MM.1S (cell line): Measurements from ENCODE around the gene ARID5A.

ENCODE experiments used
- DNase-seq: peaks from one replicate; pipeline ENCODE4 v3.0.0-alpha.2; 2015
- H2AFZ ChIP-seq: fragments of 300-600 bp; sonication (generic); 2 replicates; pipeline ENCODE4 v1.6.0; 2016; ENCODE audit warnings: antibody characterized with exemption, low read length
- H3F3A ChIP-seq: fragments of 300-600 bp; sonication (generic); 2 replicates; pipeline ENCODE4 v1.6.1; 2016; ENCODE audit warnings: mild to moderate bottlenecking, antibody characterized with exemption, low read length, moderate library complexity, mixed read lengths; ENCODE audit not compliant: insufficient read depth
- H3K27ac ChIP-seq: fragments of 300-600 bp; sonication (generic); 2 replicates; pipeline ENCODE4 v1.5.1; 2016; ENCODE audit warnings: mild to moderate bottlenecking, low read length
- H3K27me3 ChIP-seq: fragments of 300-600 bp; sonication (generic); replicated peaks from 2 replicates; pipeline ENCODE4 v1.6.0; 2016; ENCODE audit warnings: low read length; ENCODE audit not compliant: insufficient read depth
- H3K36me3 ChIP-seq: fragments of 300-600 bp; sonication (generic); replicated peaks from 2 replicates; pipeline ENCODE4 v1.6.1; 2016; ENCODE audit warnings: mild to moderate bottlenecking, low read length, mixed read lengths; ENCODE audit not compliant: insufficient read depth
- H3K4me1 ChIP-seq: fragments of 300-600 bp; sonication (generic); 2 replicates; pipeline ENCODE4 v1.6.1; 2016; ENCODE audit warnings: low read length, mixed read lengths
- H3K4me2 ChIP-seq: fragments of 300-600 bp; sonication (generic); 2 replicates; pipeline ENCODE4 v1.6.0; 2016; ENCODE audit warnings: low read depth, low read length
- H3K4me3 ChIP-seq: fragments of 300-600 bp; sonication (generic); 2 replicates; pipeline ENCODE4 v1.5.1; 2016; ENCODE audit warnings: low read length, mixed read lengths
- H3K79me2 ChIP-seq: fragments of 300-600 bp; sonication (generic); 2 replicates; pipeline ENCODE4 v1.6.1; 2016; ENCODE audit warnings: mixed run types, low read length, mixed read lengths
- H3K9ac ChIP-seq: fragments of 300-600 bp; sonication (generic); 2 replicates; pipeline ENCODE4 v1.6.1; 2016; ENCODE audit warnings: low read length, mixed read lengths
- H3K9me2 ChIP-seq: fragments of 300-600 bp; sonication (generic); replicated peaks from 2 replicates; pipeline ENCODE4 v1.6.1; 2016; ENCODE audit warnings: mild to moderate bottlenecking, low read length, mixed read lengths; ENCODE audit not compliant: insufficient read depth
- H3K9me3 ChIP-seq: fragments of 300-600 bp; sonication (generic); replicated peaks from 2 replicates; pipeline ENCODE4 v1.6.1; 2016; ENCODE audit warnings: mild to moderate bottlenecking, low read length, mixed read lengths; ENCODE audit not compliant: insufficient read depth
- H4K20me1 ChIP-seq: fragments of 300-600 bp; sonication (generic); 2 replicates; pipeline ENCODE4 v1.6.1; 2016; ENCODE audit warnings: mild to moderate bottlenecking, low read length, moderate library complexity, mixed read lengths; ENCODE audit not compliant: insufficient read depth
- CTCF ChIP-seq: fragments of 300-600 bp; sonication (generic); IDR thresholded peaks from 2 replicates; pipeline ENCODE4 v1.5.1; 2016; ENCODE audit warnings: antibody characterized with exemption, low read length, mixed read lengths
- EZH2 ChIP-seq: fragments of 300-600 bp; sonication (generic); optimal IDR thresholded peaks from 2 replicates; pipeline ENCODE3; 2017; ENCODE audit warnings: low read depth, mild to moderate bottlenecking, antibody characterized with exemption, low read length, mixed read lengths
- EZH2phosphoT487 ChIP-seq: fragments of 300-600 bp; sonication (generic); IDR thresholded peaks from 2 replicates; pipeline ENCODE4 v1.6.1; 2018; ENCODE audit warnings: antibody characterized with exemption, low read length

Gene ARID5A

GRCh38 chr2:96523659-96524481 is 12.7 kb upstream of the ARID5A start:
- no peak overlapping the region for H3K27ac ChIP-seq
- H3K36me3 ChIP-seq = no peaks in the 10 kb centered on the region
- no peaks in the 10 kb centered on the region for H3K9me3 ChIP-seq
- H3K4me2 ChIP-seq = no peak overlapping the region
- no peaks in the 10 kb centered on the region for H3K27me3 ChIP-seq
- peaks cover 34% of the 10 kb centered on the region for H3F3A ChIP-seq
- no peaks in the 10 kb centered on the region for H3K9me2 ChIP-seq
- H2AFZ ChIP-seq = no peak overlapping the region
- no peak for DNase-seq
- peaks cover 50% of the 10 kb centered on the region for H3K4me1 ChIP-seq
- no peaks in the 10 kb centered on the region for H4K20me1 ChIP-seq
- H3K79me2 ChIP-seq = no peaks in the 10 kb centered on the region
- no peak overlapping the region for H3K4me3 ChIP-seq
- H3K9ac ChIP-seq = no peak overlapping the region
- TF ChIP-seq EZH2 (no peak), CTCF (no peak), EZH2phosphoT487 (no peak)

- Histone ChIP-seq H2AFZ (no peak overlapping the region), H3K27ac (peak overlapping the region; percentile 100; the same call in 1 of the 2 replicates), H3K79me2 (no peaks in the 10 kb centered on the region), H3K9me3 (no peaks in the 10 kb centered on the region), H4K20me1 (no peaks in the 10 kb centered on the region), H3K9me2 (no peaks in the 10 kb centered on the region), H3K4me3 (no peak overlapping the region), H3K36me3 (no peaks in the 10 kb centered on the region), H3K9ac (no peak overlapping the region), H3K4me1 (peaks cover 56% of the 10 kb centered on the region), H3K27me3 (no peaks in the 10 kb centered on the region), H3F3A (peaks cover 40% of the 10 kb centered on the region), H3K4me2 (no peak overlapping the region)
- no peak for DNase-seq
- no peak for TF ChIP-seq EZH2
- TF ChIP-seq EZH2phosphoT487 = no peak
- no peak for TF ChIP-seq CTCF
Observed at GRCh38 chr2:96524482-96525210, 11.9 kb upstream of the ARID5A start.

- no peaks in the 10 kb centered on the region for H3K79me2 ChIP-seq
- H3F3A ChIP-seq = peaks cover 45% of the 10 kb centered on the region
- no peak overlapping the region for H3K9ac ChIP-seq
- TF ChIP-seq CTCF (no peak), EZH2 (no peak), EZH2phosphoT487 (no peak)
- no peak overlapping the region for H2AFZ ChIP-seq
- DNase-seq = no peak
- peaks cover 56% of the 10 kb centered on the region for H3K4me1 ChIP-seq
- no peaks in the 10 kb centered on the region for H3K9me3 ChIP-seq
- peak overlapping the region; percentile 100; the same call in 1 of the 2 replicates for H3K27ac ChIP-seq
- no peak overlapping the region; the same call in 1 of the 2 replicates for H3K4me2 ChIP-seq
- no peaks in the 10 kb centered on the region for H3K36me3 ChIP-seq
- no peaks in the 10 kb centered on the region for H4K20me1 ChIP-seq
- H3K27me3 ChIP-seq = no peaks in the 10 kb centered on the region
- H3K4me3 ChIP-seq = no peak overlapping the region
- no peaks in the 10 kb centered on the region for H3K9me2 ChIP-seq
Observed at GRCh38 chr2:96525211-96525507, 11.4 kb upstream of the ARID5A start.
